ENCODE data around the gene CREB1.

Gene CREB1

DNA sequence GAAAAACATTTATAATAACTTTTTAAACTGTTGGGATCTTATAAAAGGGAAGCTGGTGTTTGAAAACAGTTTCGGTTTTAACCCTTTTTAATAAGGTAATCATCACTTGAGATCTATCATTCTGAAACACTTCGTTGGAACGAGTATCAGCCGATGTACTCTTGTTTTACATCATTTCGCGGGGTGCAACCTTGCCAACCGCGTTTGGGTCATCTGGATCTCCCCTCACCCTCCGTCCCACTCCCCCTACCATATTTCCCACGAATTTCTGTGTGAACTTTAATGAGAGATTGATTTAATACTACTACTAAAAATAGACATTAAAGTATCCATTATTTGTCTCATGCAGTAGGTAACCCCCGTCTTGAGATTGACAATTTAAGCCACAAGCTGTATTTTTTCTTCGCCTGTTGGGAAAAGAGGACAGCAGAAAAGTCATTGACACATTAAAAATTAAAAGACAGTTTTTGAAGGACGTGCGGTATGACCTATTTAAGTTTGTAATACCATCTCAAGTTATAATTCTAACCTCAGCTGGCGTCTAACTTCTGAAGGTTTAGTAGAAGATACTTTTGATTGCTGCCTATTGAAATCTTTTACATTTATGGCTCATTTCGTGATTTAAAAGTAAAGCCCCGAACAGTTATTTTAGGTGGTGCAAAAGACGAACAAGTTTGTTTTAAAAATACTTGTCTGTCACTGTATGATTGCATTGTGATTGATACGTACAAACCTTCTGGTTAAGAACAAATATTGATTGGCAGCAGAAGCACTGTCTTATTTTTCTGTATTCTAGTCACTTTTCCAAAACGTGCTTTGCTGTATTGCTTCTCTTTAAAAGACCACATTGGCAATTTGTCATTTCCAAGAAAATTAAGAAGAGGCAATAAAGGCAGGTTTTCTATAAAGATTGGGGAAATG lies 1.5 kb downstream of the CREB1 start:
- in situ Hi-C loops (cut with MboI; ENCODE audit: low pct_unique_long_range_greater_than_20kb, low sequenced_read_pairs), result no loop called here
- no peak for DNase-seq

DNA sequence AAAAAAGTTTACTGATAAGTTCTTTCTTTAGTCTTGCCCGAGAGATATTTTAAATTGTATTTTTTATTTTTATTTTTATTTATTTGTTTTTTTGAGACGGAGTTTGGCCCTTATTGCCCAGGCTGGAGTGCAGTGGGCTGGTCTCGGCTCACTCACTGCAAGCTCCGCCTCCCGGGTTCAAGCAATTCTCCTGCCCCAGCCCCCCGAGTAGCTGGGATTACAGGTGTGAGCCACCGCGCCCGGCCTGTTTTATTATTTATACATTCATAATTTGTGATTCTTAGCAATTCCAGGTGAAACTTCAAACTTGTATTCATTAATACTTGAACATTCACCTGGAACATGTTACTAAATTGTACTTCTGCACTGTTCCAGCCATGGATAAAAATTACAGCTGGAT lies 2.9 kb downstream of the CREB1 start:
- in situ Hi-C loops (cut with MboI; ENCODE audit: low pct_unique_long_range_greater_than_20kb, low sequenced_read_pairs), result no loop called here
- DNase-seq, result no peak

- DNase-seq, result no peak
- in situ Hi-C loops (cut with MboI; ENCODE audit: low pct_unique_long_range_greater_than_20kb, low sequenced_read_pairs), result no loop called here
Measured at GRCh38 chr2:207533461-207534008, 3.8 kb downstream of the CREB1 start.

- DNase-seq, result no peak
- in situ Hi-C loops (cut with MboI; ENCODE audit: low pct_unique_long_range_greater_than_20kb, low sequenced_read_pairs), result no loop called here
Measured at GRCh38 chr2:207534417-207534816, 4.7 kb downstream of the CREB1 start.

- no peak for DNase-seq
- in situ Hi-C loops (cut with MboI; ENCODE audit: low pct_unique_long_range_greater_than_20kb, low sequenced_read_pairs), result no loop called here
Measured at GRCh38 chr2:207539470-207539869, 9.7 kb downstream of the CREB1 start.

DNA sequence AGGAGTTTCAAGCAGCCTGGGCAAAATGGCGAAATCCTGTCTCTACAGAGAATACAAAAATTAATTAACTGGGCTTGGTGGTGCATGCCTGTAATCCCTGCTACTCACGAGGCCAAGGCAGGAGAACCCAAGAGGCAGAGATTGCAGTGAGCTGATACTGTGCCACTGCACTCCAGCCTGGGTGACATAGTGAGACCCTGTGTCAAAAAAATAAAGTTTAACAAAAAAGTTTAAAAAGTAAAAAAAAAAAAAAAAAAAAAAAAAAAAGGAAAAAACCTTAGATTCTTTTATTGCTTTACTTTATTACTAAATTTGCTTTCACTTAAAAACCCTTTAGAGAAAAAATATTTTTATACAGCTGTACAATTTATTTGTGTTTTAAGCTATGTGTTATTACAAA lies 10.7 kb downstream of the CREB1 start:
- DNase-seq, result no peak
- in situ Hi-C loops (cut with MboI; ENCODE audit: low pct_unique_long_range_greater_than_20kb, low sequenced_read_pairs), result no loop called here

- in situ Hi-C loops (cut with MboI; ENCODE audit: low pct_unique_long_range_greater_than_20kb, low sequenced_read_pairs), result no loop called here
Measured at GRCh38 chr2:207541933-207542332, 12.2 kb downstream of the CREB1 start.

DNA sequence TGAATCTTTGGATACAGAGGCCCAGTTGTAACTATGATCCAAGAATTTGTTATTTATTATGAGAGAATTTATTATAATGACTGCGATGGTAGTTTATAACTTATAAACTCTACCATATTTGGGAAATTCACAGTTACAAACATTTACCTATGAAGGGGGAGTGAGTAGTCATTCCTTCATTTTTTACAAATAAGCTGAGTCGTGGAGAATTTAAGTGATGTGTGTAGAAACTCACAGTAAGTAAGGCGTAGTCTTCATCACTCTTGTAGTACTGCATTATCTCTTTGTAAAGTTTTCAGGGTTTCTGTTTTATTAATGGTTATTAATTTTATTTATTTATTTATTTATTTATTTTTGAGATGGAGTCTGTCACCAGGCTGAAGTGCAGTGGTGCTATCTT lies 13.5 kb downstream of the CREB1 start:
- in situ Hi-C loops (cut with MboI; ENCODE audit: low pct_unique_long_range_greater_than_20kb, low sequenced_read_pairs), result no loop called here
- no peak for DNase-seq

More at GRCh38 chr2:207541933-207542332, 12.2 kb downstream of the CREB1 start:
- no peak for DNase-seq

DNA sequence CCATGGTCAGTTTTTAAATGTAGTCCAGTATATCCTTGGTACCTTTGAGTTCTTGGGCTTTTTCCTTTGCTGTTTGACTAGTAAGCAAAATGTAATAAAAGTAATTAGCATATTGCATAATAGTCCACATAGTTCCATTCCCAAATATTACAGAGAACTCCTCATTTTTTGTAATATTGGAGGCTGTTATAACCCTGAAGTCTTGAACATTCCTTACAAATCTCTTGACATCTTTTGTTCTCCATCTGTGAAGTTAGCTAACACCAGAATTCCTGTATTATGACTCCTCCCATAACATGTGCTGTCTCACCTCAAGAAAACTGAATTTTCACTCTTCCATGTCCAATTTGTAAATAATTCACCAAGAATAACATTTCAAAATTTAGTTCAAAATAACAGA lies 17.1 kb downstream of the CREB1 start:
- in situ Hi-C loops (cut with MboI; ENCODE audit: low pct_unique_long_range_greater_than_20kb, low sequenced_read_pairs), result no loop called here
- no peak for DNase-seq

- in situ Hi-C loops (cut with MboI; ENCODE audit: low pct_unique_long_range_greater_than_20kb, low sequenced_read_pairs), result no loop called here
- no peak for DNase-seq
Measured at GRCh38 chr2:207549145-207549544, 19.4 kb downstream of the CREB1 start.

DNA sequence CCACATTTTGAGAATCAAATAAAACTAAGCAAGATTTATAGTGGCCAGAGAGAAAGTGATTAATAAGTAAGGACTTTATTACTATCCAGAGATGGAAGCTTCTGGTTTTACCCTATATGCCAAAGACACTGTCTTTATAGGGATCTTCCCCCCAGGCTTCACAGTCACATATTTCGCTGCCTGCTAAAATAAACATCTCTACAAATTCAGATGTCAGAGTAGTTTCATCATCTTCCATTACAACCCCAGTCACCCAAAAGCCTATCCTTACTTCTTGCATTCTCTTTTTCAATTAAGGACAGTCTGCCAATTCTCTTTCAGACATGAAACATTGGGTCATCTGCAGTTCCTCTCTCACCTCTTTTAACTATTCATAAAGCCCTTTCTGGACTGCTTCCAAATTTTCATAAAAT lies 28.3 kb downstream of the CREB1 start:
- in situ Hi-C loops (cut with MboI; ENCODE audit: low pct_unique_long_range_greater_than_20kb, low sequenced_read_pairs), result no loop called here
- no peak for DNase-seq

DNA sequence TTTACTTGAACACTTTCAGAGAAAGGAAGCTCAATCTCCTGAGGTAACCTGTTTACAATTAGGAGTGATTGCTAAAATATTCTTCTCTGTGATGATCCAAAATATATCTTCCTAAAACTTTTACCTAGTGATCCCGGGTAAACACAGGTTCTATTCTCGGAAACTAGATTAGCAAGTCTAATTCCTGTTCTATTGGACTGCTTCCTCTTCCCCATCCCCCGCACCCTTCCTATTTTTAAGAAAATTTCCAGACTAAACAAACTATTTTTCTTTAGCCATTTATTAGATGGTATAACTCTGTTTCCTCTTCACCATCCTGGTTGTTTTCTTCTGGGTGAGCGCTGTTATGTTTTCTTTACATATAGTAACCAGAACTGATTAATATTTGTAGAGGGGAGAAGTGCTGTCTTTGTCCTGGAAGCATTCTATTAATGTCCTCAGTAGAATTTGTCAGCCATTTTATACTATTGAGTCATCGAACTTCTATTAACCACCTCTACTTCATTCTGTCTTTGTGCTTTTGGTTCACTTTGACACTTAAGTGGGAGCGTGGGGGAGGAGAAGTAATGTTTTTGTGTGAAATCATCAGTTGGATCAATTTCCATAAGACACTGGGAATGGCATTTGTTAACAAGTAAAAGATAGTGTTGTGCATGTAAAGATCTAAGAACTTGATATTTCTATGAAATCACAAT lies 31.8 kb downstream of the CREB1 start:
- DNase-seq, result no peak
- in situ Hi-C loops (cut with MboI; ENCODE audit: low pct_unique_long_range_greater_than_20kb, low sequenced_read_pairs), result no loop called here

DNA sequence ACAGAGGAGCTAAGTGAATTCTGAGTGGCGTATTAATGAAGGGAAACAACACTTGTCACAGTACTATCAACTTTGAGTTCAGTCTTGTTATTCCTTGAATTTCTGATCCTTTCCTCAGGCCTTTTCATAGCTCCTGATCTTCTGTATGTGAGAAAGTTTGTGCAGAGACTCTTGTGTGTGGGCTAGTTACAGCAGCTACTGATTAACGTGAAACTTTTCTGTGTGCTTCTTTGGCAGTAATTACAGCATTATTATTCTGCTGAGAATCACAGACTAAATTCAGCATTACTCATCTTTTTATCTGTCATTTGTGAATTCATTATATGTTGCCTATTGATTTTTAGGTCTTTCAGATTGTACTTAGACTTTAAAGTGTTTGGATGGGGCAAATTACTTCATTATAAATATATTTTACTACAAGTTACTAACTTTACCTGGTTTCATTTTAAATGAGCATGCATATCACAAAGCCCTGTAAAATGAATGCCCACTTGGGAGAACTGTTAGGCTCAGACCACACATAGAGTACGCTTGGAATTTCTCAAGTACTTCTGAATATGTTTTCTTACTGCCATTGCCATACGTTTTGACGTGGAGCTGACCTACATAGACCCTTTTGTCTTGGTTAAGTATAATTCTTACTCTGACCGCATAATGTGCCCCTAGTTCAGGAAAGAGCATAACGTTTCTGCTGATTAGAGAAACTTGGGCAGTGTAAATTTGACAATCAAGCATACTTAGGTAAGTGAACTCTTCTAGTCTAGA lies 36.2 kb downstream of the CREB1 start:
- in situ Hi-C loops (cut with MboI; ENCODE audit: low pct_unique_long_range_greater_than_20kb, low sequenced_read_pairs), result no loop called here
- DNase-seq, result no peak

DNA sequence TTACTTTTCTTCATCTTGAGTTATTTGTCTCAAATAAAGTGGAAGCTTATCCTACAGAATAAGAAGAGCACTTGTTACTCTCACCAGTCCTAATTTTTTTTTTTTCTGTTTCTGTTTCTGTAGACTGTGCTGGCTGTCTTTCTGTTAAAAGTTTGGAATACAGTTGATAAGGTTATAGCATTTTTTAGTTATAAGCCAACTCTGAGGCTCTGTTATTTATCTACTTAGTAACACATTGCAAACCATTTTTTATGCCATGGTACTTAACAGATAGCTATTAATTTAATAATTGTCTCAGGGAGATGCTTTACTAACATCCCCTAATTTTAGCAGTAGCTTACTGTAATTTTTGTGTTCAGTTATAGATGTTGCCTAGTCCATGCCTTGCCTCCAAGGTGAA lies 37.9 kb downstream of the CREB1 start:
- in situ Hi-C loops (cut with MboI; ENCODE audit: low pct_unique_long_range_greater_than_20kb, low sequenced_read_pairs), result no loop called here
- DNase-seq, result no peak

GRCh38 chr2:207571370-207571769 lies 41.6 kb downstream of the CREB1 start:
- no peak for DNase-seq

DNA sequence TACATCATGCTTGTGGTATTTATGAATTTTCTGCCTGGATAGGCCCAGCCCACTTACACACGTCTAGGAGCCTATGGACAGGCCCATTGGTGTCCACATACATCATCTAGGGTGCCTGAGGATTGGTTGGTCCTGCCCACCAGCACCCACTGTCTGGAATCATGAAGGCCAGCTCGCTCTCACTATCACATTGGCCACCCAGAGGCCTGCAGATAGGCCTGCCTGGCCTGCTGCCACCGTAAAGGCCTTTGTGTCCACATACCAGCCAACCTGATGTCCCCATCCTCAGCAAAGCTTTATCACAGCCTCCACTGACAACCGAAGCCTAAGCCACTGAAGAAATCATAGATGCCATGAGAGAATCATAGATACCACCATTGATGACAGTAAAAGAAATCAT lies 55.2 kb downstream of the CREB1 start:
- in situ Hi-C loops (cut with MboI; ENCODE audit: low pct_unique_long_range_greater_than_20kb, low sequenced_read_pairs), result no loop called here
- no peak for DNase-seq

More at GRCh38 chr2:207571370-207571769, 41.6 kb downstream of the CREB1 start:
- in situ Hi-C loops (cut with MboI; ENCODE audit: low pct_unique_long_range_greater_than_20kb, low sequenced_read_pairs), result no loop called here

DNA sequence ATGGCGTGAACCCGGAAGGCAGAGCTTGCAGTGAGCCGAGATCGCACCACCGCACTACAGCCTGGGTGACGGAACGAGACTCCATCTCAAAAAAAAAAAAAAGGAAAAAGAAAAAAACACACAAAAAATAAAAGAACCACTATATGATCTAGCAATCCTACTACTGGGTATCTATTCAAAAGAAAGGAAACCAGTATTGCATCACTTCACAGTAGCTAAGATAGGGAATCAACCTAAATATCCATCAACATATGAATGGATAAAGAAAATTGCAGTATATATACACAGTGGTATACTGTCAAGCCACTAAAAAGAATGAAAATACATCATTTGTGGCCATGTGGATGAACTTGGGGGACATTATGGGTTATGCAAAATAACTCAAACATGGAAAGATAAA lies 57.5 kb downstream of the CREB1 start:
- no peak for DNase-seq
- in situ Hi-C loops (cut with MboI; ENCODE audit: low pct_unique_long_range_greater_than_20kb, low sequenced_read_pairs), result no loop called here

GRCh38 chr2:207589143-207589542 lies 59.4 kb downstream of the CREB1 start:
- in situ Hi-C loops (cut with MboI; ENCODE audit: low pct_unique_long_range_greater_than_20kb, low sequenced_read_pairs), result no loop called here
- peak; percentile 6 for DNase-seq

DNA sequence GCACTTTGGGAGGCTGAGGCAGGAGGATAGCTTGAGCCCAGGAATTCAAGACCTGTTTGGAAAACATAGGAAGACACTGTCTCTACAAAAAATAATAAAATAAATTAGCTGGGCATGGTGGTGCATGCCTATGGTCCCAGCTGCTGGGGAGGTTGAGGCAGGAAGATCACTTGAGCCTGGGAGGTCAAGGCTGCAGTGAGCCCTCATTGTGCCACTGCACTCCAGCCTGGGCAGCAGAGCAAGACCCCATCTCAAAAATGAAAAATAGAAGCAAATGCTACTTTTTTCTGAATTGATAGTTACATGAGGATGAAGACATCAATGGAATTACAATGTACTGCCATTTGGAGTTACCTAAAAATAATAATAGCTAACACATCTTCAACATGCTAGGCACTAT lies 63.5 kb downstream of the CREB1 start:
- no peak for DNase-seq
- in situ Hi-C loops (cut with MboI; ENCODE audit: low pct_unique_long_range_greater_than_20kb, low sequenced_read_pairs), result no loop called here

GRCh38 chr2:207594264-207594663 lies 64.5 kb downstream of the CREB1 start:
- in situ Hi-C loops (cut with MboI; ENCODE audit: low pct_unique_long_range_greater_than_20kb, low sequenced_read_pairs), result no loop called here
- no peak for DNase-seq

All from KBM-7 (cell line).